HTR-8/SVneo (cell line): ENCODE results near the gene SGPP2.

Source experiments
- DNase-seq: peaks from one replicate; pipeline ENCODE4 v3.0.0; 2011; ENCODE audit warnings: low spot score, mixed read lengths; ENCODE audit not compliant: insufficient read length
- FAIRE-seq: peaks from 2 replicates; lab custom pipeline; 2011; peaks lifted over from hg19 to GRCh38; lab: Jason Lieb, UNC

Gene SGPP2

GRCh38 chr2:222518570-222519381 lies 94.4 kb downstream of the SGPP2 start:
- DNase-seq (no peak), FAIRE-seq (no peak)

GRCh38 chr2:222521099-222521498 lies 96.8 kb downstream of the SGPP2 start:
- no peak for FAIRE-seq
- no peak for DNase-seq

- DNase-seq (no peak), FAIRE-seq (no peak)
Measured at GRCh38 chr2:222522082-222522481, 97.7 kb downstream of the SGPP2 start.

GRCh38 chr2:222523783-222524544 lies 99.6 kb downstream of the SGPP2 start:
- DNase-seq (no peak), FAIRE-seq (no peak)

- DNase-seq = no peak
- FAIRE-seq = no peak
Measured at GRCh38 chr2:222525811-222526210, 101.5 kb downstream of the SGPP2 start.

GRCh38 chr2:222526480-222527277 lies 102.3 kb downstream of the SGPP2 start:
- FAIRE-seq = no peak
- no peak for DNase-seq

GRCh38 chr2:222532315-222532714 lies 108.0 kb downstream of the SGPP2 start:
- FAIRE-seq (no peak), DNase-seq (no peak)

- DNase-seq (no peak), FAIRE-seq (no peak)
Measured at GRCh38 chr2:222535477-222535876, 111.1 kb downstream of the SGPP2 start.

GRCh38 chr2:222538535-222538934 lies 114.2 kb downstream of the SGPP2 start:
- DNase-seq = no peak
- no peak for FAIRE-seq

GRCh38 chr2:222544661-222545060 lies 120.3 kb downstream of the SGPP2 start:
- no peak for FAIRE-seq
- DNase-seq = no peak

GRCh38 chr2:222545823-222546795 lies 121.8 kb downstream of the SGPP2 start:
- no peak for DNase-seq
- FAIRE-seq = no peak

- DNase-seq (no peak), FAIRE-seq (no peak)
Measured at GRCh38 chr2:222547083-222547482, 122.7 kb downstream of the SGPP2 start.

- DNase-seq (no peak), FAIRE-seq (no peak)
Measured at GRCh38 chr2:222548992-222549391, 124.6 kb downstream of the SGPP2 start.

- no peak for FAIRE-seq
- DNase-seq = no peak
Measured at GRCh38 chr2:222554517-222554916, 130.2 kb downstream of the SGPP2 start.

- DNase-seq (no peak), FAIRE-seq (no peak)
Measured at GRCh38 chr2:222561151-222561550, 136.8 kb downstream of the SGPP2 start.

GRCh38 chr2:222561817-222562645 lies 137.7 kb downstream of the SGPP2 start:
- DNase-seq = peak; percentile 65
- FAIRE-seq = no peak

- FAIRE-seq = no peak
- no peak for DNase-seq
Measured at GRCh38 chr2:222563106-222563718, 138.9 kb downstream of the SGPP2 start.

GRCh38 chr2:222563936-222564335 lies 139.6 kb downstream of the SGPP2 start:
- no peak for FAIRE-seq
- no peak for DNase-seq
